Lung (tissue), 12 donors: Measurements from ENCODE around the gene NTM. TPM values are rescaled to one million over a fixed set of nuclear protein-coding genes. Genes with fewer than 3 reads are reported as not detected.

ENCODE experiments used
- ATAC-seq: fragments of 200-7000 bp; cut with Tn5 transposase; one replicate; pipeline ENCODE4 v1.9.1; 2020; ENCODE audit warnings: moderate number of reproducible peaks; ENCODE audit not compliant: insufficient read depth, low FRiP score
- DNase-seq, 3 donors: peaks; one replicate each; pipeline ENCODE4 v3.0.0-alpha.2; 2013 to 2017
- H3K27ac ChIP-seq, 2 donors: one replicate each; pipeline ENCODE4 v1.5.1; 2013; ENCODE audit warnings: mild to moderate bottlenecking in 2 of 2, moderate library complexity in 2 of 2, control low read depth in 1 of 2, inconsistent platforms in 1 of 2, low read depth in 1 of 2, low read length in 1 of 2
- H3K27me3 ChIP-seq, 3 donors: one replicate each; pipeline ENCODE4 v1.5.1; 2013; ENCODE audit warnings: low read length in 2 of 3; ENCODE audit not compliant: control insufficient read depth in 3 of 3, insufficient read depth in 3 of 3
- H3K36me3 ChIP-seq, 4 donors: one replicate each; pipeline ENCODE4 v1.5.1; 2013; ENCODE audit warnings: low read length in 4 of 4, mild to moderate bottlenecking in 1 of 4, moderate library complexity in 1 of 4; ENCODE audit not compliant: control insufficient read depth in 4 of 4, insufficient read depth in 4 of 4
- H3K4me1 ChIP-seq, 5 donors: one replicate each; pipeline ENCODE4 v1.5.1; 2013; ENCODE audit warnings: low read length in 5 of 5, mild to moderate bottlenecking in 2 of 5, moderate library complexity in 1 of 5; ENCODE audit not compliant: control insufficient read depth in 5 of 5, insufficient read depth in 5 of 5
- H3K4me3 ChIP-seq: one replicate; pipeline ENCODE4 v1.5.1; 2013; ENCODE audit warnings: mild to moderate bottlenecking, control low read depth, moderate library complexity
- H3K9ac ChIP-seq, 2 donors: one replicate each; pipeline ENCODE4 v1.5.1; 2013; ENCODE audit warnings: low read length in 2 of 2, control low read depth in 1 of 2; ENCODE audit not compliant: insufficient read depth in 1 of 2
- H3K9me3 ChIP-seq, 4 donors: one replicate each; pipeline ENCODE4 v1.5.1; 2013; ENCODE audit warnings: low read length in 3 of 4, mild to moderate bottlenecking in 1 of 4, moderate library complexity in 1 of 4; ENCODE audit not compliant: control insufficient read depth in 4 of 4, insufficient read depth in 3 of 4
- CTCF ChIP-seq: IDR thresholded peaks from 2 replicates; pipeline ENCODE4 v1.5.1; 2012; ENCODE audit warnings: mild to moderate bottlenecking; ENCODE audit errors: control extremely low read depth, extremely low read depth
- WGBS, 2 donors: extraction: QIAGEN DNeasy Blood & Tissue Kit; methylation state at CpG; one replicate each; pipeline ENCODE4 v1.1.7; 2013; 5-methylcytosine and 5-hydroxymethylcytosine counted together
- polyA plus RNA-seq, 2 donors: library from polyadenylated mRNA; stranded (reverse); fragments of 200-250 nt; gene quantifications; one replicate each; pipeline ENCODE4 v1.2.1, GENCODE V29; 2013
- total RNA-seq, 2 donors: library from RNA; depleted of rRNA in 1 of 2; stranded (reverse); fragments of >200 nt in 1 of 2; gene quantifications; one replicate each; pipeline ENCODE4 v1.2.1, GENCODE V29; 2014 to 2021
- donor health status: control.
- donor health status: control.
- donor health status: Bipolar disorder and iron deficiency.
- donor health status: healthy.
- donor health status: DM: yes; HTN: yes; CAD: no.

NTM gene
- total and polyA plus RNA-seq, 4 donors, result 0.39 to 30.9 (median 7.2) TPM

GRCh38 chr11:132205006-132205405 lies 834.6 kb downstream of the NTM start:
- Histone ChIP-seq H3K4me3 (no peak overlapping the region), H3K27me3 (no peaks in the 10 kb centered on the region), H3K9me3 (peaks cover 0 to 2% (median 0%) of the 10 kb centered on the region in 4 donors), H3K4me1 (no peaks in the 10 kb centered on the region), H3K9ac (no peak overlapping the region), H3K27ac (no peak overlapping the region), H3K36me3 (no peaks in the 10 kb centered on the region)
- no peak for TF ChIP-seq CTCF
- 94 to 96% methylated on average over 4 of the region's 4 CpGs for WGBS, 2 donors
- DNase-seq (no peak), ATAC-seq (no peak)

GRCh38 chr11:132205496-132205895 lies 835.1 kb downstream of the NTM start:
- DNase-seq (no peak), ATAC-seq (no peak)
- no peak for TF ChIP-seq CTCF
- 76 to 91% methylated on average over 3 of the region's 3 CpGs for WGBS, 2 donors
- Histone ChIP-seq H3K4me3 (no peak overlapping the region), H3K36me3 (no peaks in the 10 kb centered on the region), H3K9me3 (peaks cover 0 to 2% (median 0%) of the 10 kb centered on the region in 4 donors), H3K27me3 (no peaks in the 10 kb centered on the region), H3K9ac (no peak overlapping the region), H3K4me1 (no peaks in the 10 kb centered on the region), H3K27ac (no peak overlapping the region)

- WGBS, 2 donors, result 88 to 90% methylated on average over 5 of the region's 5 CpGs
- ATAC-seq (no peak), DNase-seq (no peak)
- no peak for TF ChIP-seq CTCF
- no peak overlapping the region for H3K27ac ChIP-seq
- no peaks in the 10 kb centered on the region for H3K4me1 ChIP-seq
- no peaks in the 10 kb centered on the region for H3K36me3 ChIP-seq
- H3K9me3 ChIP-seq, result peaks cover 0 to 4% (median 0%) of the 10 kb centered on the region in 4 donors
- no peaks in the 10 kb centered on the region for H3K27me3 ChIP-seq
- H3K4me3 ChIP-seq, result no peak overlapping the region
- H3K9ac ChIP-seq, result no peak overlapping the region
These were observed 836.6 kb downstream of the NTM start for GRCh38 chr11:132206993-132207392.

GRCh38 chr11:132208477-132209055 lies 838.2 kb downstream of the NTM start:
- Histone ChIP-seq H3K9ac (no peak overlapping the region), H3K36me3 (no peaks in the 10 kb centered on the region), H3K27ac (no peak overlapping the region), H3K4me3 (no peak overlapping the region), H3K9me3 (peaks cover 0 to 4% (median 0%) of the 10 kb centered on the region in 4 donors), H3K4me1 (no peaks in the 10 kb centered on the region), H3K27me3 (no peaks in the 10 kb centered on the region)
- 70 to 77% methylated on average over 6 of the region's 6 CpGs for WGBS, 2 donors
- ATAC-seq, result no peak
- DNase-seq, result no peak
- TF ChIP-seq CTCF, result no peak
